OCI-LY7 (cell line): ENCODE results near the gene MARCHF6.

Experiments used
- CTCF ChIP-seq: fragments of 200-600 bp; sonication (generic); conservative IDR thresholded peaks from 2 replicates; pipeline ENCODE4 v1.5.1; 2014; ENCODE audit warnings: mild to moderate bottlenecking, antibody characterized with exemption, low read length, moderate library complexity, mixed read lengths
- EZH2phosphoT487 ChIP-seq: fragments of 200-600 bp; sonication (generic); IDR thresholded peaks from 2 replicates; pipeline ENCODE4 v1.6.1; 2018; ENCODE audit warnings: low read depth, borderline replicate concordance, mild to moderate bottlenecking, mixed run types, antibody characterized with exemption, low read length, moderate library complexity, mixed read lengths

GRCh38 chr5:10366310-10367272 is 13.1 kb downstream of the MARCHF6 start:
- TF ChIP-seq CTCF (no peak), EZH2phosphoT487 (no peak)
